GM13977 (cell line): Measurements from ENCODE around the gene TASOR.
"Not testable (repeated sequence)": the region's sequence is repeated elsewhere in the genome, so short reads cannot be mapped to it uniquely, and the experiment has no call there.

Source experiments
- DNase-seq: peaks from one replicate; pipeline ENCODE4 v3.0.0; 2012; ENCODE audit warnings: low spot score
- in situ Hi-C: fragments of 300-500 bp; cut with MboI; formaldehyde crosslinking; loops from one replicate; pipeline ENCODE4 v1.12.0; 2022; ENCODE audit warnings: low sequenced_read_pairs, low pct_unique_long_range_greater_than_20kb, mixed read lengths, inconsistent platforms; ENCODE audit not compliant: unreplicated experiment
- TF ChIP-seq, protein P1 (sequence below): IDR thresholded peaks from 2 replicates; pipeline ENCODE4 v1.5.1; 2012; ENCODE audit warnings: mild to moderate bottlenecking, control low read depth; ENCODE audit not compliant: insufficient read depth; ENCODE audit errors: extremely low read depth, missing control alignments

Gene TASOR, protein sequence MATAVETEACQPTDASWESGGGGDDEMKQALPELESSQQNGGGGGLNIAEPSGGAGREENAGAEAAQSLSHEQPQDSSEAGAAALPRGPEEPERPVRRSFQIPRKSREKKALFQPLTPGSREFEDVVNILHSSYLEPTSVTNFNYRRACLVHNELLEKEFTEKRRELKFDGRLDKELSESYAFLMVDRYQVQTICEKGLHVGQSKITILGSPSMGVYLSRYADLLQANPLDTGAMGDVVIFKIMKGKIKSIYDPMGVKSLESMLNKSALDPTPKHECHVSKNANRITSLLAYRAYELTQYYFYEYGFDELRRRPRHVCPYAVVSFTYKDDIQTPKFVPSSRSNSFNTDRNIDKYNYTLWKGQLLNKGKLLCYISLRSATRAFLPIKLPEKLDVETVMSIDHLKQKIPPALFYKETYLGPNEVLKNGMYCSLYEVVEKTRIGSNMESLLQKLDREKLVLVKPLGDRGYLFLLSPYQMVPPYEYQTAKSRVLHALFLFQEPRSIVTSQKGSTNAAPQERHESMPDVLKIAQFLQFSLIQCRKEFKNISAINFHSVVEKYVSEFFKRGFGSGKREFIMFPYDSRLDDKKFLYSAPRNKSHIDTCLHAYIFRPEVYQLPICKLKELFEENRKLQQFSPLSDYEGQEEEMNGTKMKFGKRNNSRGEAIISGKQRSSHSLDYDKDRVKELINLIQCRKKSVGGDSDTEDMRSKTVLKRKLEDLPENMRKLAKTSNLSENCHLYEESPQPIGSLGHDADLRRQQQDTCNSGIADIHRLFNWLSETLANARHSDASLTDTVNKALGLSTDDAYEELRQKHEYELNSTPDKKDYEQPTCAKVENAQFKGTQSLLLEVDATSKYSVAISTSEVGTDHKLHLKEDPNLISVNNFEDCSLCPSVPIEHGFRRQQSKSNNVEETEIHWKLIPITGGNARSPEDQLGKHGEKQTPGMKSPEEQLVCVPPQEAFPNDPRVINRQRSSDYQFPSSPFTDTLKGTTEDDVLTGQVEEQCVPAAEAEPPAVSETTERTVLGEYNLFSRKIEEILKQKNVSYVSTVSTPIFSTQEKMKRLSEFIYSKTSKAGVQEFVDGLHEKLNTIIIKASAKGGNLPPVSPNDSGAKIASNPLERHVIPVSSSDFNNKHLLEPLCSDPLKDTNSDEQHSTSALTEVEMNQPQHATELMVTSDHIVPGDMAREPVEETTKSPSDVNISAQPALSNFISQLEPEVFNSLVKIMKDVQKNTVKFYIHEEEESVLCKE (N-terminal part only)

DNA sequence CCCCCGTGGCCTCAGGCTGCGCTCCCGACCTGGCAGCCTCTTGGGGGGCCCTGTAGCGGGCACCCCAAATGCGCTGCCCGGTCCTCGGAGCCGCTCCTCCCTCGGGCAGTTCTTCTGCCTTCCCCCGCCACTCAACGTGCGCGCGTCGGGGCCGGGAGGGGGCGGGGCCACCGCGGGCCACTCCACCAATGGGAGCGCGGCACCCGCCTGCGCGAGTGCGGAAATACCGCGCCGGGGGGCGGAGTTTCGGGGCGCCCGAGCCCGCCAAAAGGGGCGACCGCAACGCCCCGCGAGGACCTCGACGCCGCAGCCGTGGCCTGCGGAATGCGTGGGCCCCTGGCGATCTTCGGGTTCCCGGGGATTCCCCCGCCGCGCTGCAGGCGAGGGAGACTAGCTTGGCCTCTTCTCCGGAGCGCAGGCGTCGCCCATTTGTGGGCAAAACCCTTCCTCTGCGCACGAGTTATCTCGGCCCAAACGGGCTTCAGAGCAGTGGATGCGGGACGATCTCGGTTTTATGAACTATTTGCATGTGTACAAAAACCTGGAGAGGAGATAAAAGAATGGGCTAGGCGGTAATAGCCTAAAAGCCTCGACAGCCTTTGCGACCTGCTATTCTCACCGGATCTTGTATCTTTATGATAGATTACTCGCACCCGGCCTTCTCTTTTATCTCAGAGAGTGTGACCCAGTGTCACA lies at the start of gene TASOR:
Gene TASOR (minus strand): TSS at position 144 of the 696 bp plus-strand sequence. CDS start 259 bp downstream, outside the sequence.
- in situ Hi-C loops = no loop called here
- TF ChIP-seq, protein P1, sequence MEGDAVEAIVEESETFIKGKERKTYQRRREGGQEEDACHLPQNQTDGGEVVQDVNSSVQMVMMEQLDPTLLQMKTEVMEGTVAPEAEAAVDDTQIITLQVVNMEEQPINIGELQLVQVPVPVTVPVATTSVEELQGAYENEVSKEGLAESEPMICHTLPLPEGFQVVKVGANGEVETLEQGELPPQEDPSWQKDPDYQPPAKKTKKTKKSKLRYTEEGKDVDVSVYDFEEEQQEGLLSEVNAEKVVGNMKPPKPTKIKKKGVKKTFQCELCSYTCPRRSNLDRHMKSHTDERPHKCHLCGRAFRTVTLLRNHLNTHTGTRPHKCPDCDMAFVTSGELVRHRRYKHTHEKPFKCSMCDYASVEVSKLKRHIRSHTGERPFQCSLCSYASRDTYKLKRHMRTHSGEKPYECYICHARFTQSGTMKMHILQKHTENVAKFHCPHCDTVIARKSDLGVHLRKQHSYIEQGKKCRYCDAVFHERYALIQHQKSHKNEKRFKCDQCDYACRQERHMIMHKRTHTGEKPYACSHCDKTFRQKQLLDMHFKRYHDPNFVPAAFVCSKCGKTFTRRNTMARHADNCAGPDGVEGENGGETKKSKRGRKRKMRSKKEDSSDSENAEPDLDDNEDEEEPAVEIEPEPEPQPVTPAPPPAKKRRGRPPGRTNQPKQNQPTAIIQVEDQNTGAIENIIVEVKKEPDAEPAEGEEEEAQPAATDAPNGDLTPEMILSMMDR = no peak
- DNase-seq = peak; percentile 95

- TF ChIP-seq, protein P1 = no peak
- in situ Hi-C loops = no loop called here
- DNase-seq = no peak
Measured at GRCh38 chr3:56732109-56732508, 49.0 kb upstream of the TASOR start.

GRCh38 chr3:56725175-56725574 lies 42.1 kb upstream of the TASOR start:
- in situ Hi-C loops = no loop called here
- peak; percentile 74 for DNase-seq
- TF ChIP-seq, protein P1 = no peak

DNA sequence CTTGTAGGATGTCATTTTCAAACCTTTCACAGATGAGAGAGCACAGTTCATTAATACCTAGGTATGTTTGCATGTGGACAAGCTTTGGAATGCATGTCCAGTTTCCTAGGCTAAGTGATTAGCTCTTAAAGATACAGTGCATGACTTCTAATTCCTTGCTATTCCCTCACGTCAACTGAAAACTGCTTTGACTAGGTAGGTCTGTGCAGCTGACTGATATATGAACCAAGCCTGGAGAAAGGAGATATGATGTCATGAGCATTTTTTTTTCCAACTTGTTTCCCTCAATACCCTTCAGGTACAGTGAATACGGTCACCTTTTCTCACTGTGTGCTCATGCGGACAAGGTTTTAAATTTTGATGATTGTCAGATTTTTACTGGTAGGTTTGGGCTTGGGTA lies 41.6 kb upstream of the TASOR start:
- no peak for DNase-seq
- TF ChIP-seq, protein P1 = no peak
- in situ Hi-C loops = no loop called here

DNA sequence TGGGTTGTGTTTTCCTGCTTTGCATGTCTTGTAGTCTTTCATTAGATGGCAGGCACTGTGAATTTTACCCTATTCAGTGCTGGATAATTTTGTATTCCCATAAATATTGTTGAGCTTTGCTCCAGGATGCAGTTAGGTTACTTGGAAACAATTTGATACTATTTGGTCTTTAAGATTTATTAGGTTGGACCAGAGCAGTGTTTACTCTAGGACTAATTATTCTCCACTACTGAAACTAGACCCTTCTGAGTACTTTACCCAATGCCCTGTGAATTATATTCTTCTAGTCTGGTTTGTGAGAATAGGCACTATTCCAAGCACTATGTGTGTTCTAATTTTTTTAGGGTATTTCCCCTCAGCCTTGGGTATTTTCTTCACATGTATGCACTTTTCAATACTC lies 37.8 kb upstream of the TASOR start:
- DNase-seq = peak; percentile 41
- in situ Hi-C loops = no loop called here
- TF ChIP-seq, protein P1 = no peak

DNA sequence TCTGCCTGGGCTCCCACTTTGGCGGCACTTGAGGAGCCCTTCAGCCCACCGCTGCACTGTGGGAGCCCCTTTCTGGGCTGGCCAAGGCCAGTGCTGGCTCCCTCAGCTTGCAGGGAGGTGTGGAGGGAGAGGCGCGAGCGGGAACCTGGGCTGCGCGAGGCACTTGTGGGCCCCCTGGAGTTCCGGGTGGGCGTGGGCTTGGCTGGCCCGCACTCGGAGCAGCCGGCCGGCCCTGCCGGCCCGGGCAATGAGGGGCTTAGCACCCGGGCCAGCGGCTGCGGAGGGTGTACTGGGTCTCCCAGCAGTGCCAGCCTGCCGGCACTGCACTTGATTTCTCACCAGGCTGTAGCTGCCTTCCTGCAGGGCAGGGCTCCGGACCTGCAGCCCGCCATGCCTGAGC lies 35.7 kb upstream of the TASOR start:
- DNase-seq, in situ Hi-C loops: not testable (repeated sequence)
